Measurements from ENCODE around the gene SLC38A8. TPM values are rescaled to one million over a fixed set of nuclear protein-coding genes. Genes with fewer than 3 reads are reported as not detected.

Gene SLC38A8
- total RNA-seq, 1 experiment from 2014 or later: not detected

GRCh38 chr16:84026606-84027005 lies 16.0 kb downstream of the SLC38A8 start:
- no peak for DNase-seq
- Histone ChIP-seq H3K9me3 (no peaks in the 10 kb centered on the region), H3K36me3 (no peaks in the 10 kb centered on the region), H3K4me3 (no peak overlapping the region), H3K27me3 (no peaks in the 10 kb centered on the region)

DNA sequence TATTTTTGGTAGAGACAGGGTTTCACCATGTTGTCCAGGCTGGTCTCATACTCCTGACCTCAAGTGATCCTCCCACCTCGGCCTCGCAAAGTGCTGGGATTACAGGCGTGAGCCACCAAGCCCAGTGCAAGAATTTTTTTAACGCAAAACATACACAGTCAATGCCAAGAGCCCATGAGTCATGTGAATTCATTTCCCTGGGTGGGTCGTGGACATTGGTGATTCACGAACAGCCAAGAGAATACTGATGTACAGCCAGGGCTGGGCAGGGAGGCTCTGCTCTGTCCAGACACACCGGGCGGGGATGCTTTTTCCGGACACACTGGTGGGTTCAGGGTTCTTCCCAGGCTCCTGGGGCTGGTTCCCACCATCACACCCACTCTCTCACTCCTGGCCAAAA lies 17.7 kb downstream of the SLC38A8 start:
- Histone ChIP-seq H3K27me3 (no peaks in the 10 kb centered on the region), H3K36me3 (no peaks in the 10 kb centered on the region), H3K9me3 (no peaks in the 10 kb centered on the region), H3K4me3 (no peak overlapping the region)
- peak; percentile 45 for DNase-seq

DNA sequence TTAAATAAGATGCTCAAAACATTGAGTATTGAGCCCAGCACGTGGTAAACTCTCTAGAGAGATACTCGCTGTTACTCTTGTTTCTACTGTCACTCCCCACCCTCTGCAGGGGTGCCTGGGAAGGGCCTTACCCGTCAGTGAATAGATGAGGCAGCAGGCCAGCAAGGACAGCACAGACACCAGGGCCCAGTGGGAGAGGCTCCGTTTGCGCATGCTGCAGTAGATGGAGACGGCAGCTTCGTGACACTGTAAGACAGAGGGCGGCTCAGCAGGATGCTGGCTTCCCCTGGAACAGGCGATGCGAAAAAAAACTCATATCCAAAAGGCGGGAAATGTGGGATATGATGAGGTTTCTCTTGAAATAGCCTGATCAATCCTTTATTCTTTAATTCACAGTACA lies 20.0 kb downstream of the SLC38A8 start:
- Histone ChIP-seq H3K9me3 (no peaks in the 10 kb centered on the region), H3K27me3 (no peaks in the 10 kb centered on the region), H3K4me3 (no peak overlapping the region), H3K36me3 (no peaks in the 10 kb centered on the region)
- no peak for DNase-seq

GRCh38 chr16:84021488-84021887 lies 21.1 kb downstream of the SLC38A8 start:
- no peak overlapping the region for H3K4me3 ChIP-seq
- no peaks in the 10 kb centered on the region for H3K9me3 ChIP-seq
- no peak for DNase-seq
- H3K27me3 ChIP-seq: no peaks in the 10 kb centered on the region
- no peaks in the 10 kb centered on the region for H3K36me3 ChIP-seq

- H3K27me3 ChIP-seq: no peaks in the 10 kb centered on the region
- DNase-seq: no peak
- H3K36me3 ChIP-seq: no peaks in the 10 kb centered on the region
- H3K4me3 ChIP-seq: no peak overlapping the region
- H3K9me3 ChIP-seq: no peaks in the 10 kb centered on the region
Measured at GRCh38 chr16:84020353-84020752, 22.2 kb downstream of the SLC38A8 start.

DNA sequence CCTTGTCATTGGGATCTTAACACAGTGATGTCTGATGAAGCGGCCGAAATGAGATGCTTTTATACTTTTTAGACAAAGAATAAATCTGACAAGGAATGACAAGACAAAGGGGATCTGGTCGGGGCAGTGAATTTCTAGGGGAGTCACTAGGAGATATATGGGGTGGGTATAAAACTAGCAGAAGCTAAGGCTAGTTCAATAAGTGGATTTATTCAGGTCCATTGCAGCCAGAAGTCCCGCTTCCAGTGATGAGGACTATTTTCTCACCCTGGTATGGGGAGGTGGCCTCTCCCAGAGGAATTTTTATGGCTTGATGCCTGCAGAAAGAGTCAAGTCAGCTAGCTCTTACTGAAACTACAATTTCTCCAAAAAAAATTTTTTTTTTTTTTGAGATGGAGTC lies 23.9 kb downstream of the SLC38A8 start:
- no peak overlapping the region for H3K4me3 ChIP-seq
- H3K9me3 ChIP-seq: no peaks in the 10 kb centered on the region
- H3K36me3 ChIP-seq: no peaks in the 10 kb centered on the region
- no peak for DNase-seq
- H3K27me3 ChIP-seq: no peaks in the 10 kb centered on the region

DNA sequence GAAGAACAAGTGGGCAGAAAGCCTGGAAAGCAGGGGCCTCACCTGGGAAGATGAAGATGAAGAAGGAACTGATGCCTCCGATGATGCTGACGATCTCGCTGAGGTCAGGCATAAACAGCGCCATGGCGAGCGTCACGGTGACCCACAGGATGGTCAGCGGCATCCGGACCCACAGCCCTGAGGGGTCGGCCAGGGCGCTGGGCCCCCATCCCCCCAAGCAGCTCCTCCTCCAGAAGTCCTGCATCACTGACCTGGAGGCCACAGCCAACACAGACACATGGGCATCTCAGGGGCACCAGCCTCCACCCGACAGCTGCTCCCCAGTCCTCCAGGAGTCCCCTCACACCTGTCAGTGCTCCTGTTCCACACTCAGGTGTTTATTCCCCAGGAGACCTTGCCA lies 26.1 kb downstream of the SLC38A8 start:
- H3K27me3 ChIP-seq: no peaks in the 10 kb centered on the region
- no peaks in the 10 kb centered on the region for H3K36me3 ChIP-seq
- H3K9me3 ChIP-seq: no peaks in the 10 kb centered on the region
- H3K4me3 ChIP-seq: no peak overlapping the region
- DNase-seq: no peak

DNA sequence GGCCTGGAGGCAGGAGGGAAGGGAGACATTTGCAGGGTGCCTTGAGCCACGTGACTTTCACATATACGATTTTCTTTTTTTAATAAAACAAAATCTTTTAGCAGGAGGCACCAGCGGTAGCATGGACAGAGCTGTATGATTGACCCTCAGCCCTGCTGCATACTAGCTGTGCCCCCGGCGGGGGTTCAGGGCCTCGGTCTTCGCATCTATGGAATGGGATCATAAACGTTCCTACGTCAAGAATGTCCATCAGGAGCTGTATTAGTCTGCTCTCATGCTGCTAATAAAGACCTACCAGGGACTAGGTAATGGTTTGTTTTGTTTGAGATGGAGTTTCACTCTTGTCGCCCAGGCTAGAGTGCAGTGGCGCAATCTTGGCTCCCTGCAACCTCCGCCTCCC lies 27.2 kb downstream of the SLC38A8 start:
- H3K9me3 ChIP-seq: no peaks in the 10 kb centered on the region
- DNase-seq: no peak
- no peak overlapping the region for H3K4me3 ChIP-seq
- no peaks in the 10 kb centered on the region for H3K36me3 ChIP-seq
- H3K27me3 ChIP-seq: no peaks in the 10 kb centered on the region

DNA sequence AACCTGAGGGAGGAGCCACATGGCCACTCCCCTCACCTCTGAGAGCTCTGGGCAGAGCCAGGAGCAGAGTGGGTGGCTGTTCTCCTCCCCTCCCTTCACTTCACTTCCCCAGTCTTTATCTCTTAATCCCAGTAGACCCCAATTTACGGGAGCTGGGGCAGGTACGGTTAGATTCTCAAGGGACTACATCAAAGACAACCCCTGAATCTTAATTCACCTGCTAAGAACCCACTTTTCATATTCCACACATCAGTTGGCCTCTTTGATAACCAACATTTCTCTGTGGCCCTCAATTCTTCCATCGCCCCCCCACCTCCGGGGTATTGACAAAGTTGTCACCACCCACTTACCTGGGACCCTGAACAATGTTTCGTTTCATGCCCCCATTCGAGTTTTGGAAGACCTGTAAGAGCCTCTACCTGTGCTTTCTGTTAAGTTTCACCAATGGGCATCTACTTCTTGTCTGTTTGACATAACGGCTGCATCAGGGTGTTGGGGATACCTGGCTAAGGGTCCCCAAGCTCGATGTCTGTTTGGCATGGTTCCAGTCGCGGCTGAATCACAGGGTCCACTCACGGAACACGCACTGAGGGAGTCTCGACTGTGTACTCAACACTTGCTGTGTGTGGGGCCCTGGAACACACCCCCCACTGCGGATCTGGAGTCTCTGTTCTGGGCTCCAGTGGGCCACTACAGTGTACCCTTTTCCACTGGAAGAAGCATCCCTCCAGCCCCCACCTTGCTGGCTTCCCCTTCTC lies 27.8 kb downstream of the SLC38A8 start:
- Histone ChIP-seq H3K27me3 (no peaks in the 10 kb centered on the region), H3K9me3 (no peaks in the 10 kb centered on the region), H3K4me3 (no peak overlapping the region), H3K36me3 (no peaks in the 10 kb centered on the region)
- DNase-seq: no peak

- peak; percentile 73 for DNase-seq
- H3K9me3 ChIP-seq: no peaks in the 10 kb centered on the region
- no peaks in the 10 kb centered on the region for H3K36me3 ChIP-seq
- no peak overlapping the region for H3K4me3 ChIP-seq
- H3K27me3 ChIP-seq: no peaks in the 10 kb centered on the region
Measured at GRCh38 chr16:84013787-84014569, 28.6 kb downstream of the SLC38A8 start.

- Histone ChIP-seq H3K27me3 (no peaks in the 10 kb centered on the region), H3K9me3 (no peaks in the 10 kb centered on the region), H3K36me3 (no peaks in the 10 kb centered on the region), H3K4me3 (no peak overlapping the region)
- no peak for DNase-seq
Measured at GRCh38 chr16:84009282-84009681, 33.3 kb downstream of the SLC38A8 start.

DNA sequence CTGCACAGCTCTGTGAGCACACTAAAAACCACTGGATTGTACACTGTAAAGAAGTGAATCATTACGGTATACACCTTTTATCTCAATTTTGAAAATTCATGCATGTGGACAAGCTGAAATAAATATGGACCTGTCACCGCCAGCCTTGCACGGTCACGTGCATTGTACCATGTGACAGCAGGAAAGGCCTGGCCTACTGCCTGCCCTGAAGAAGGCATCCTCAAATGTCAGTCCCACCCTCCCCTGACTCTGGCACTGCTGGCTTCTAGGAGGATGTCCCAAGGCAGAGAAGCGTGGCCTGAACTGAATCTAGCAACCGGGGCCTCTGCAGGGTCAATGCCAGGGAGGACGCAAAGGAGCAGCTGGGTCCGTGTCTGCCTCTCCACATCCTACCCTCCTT lies 34.6 kb downstream of the SLC38A8 start:
- Histone ChIP-seq H3K27me3 (no peaks in the 10 kb centered on the region), H3K4me3 (no peak overlapping the region), H3K9me3 (no peaks in the 10 kb centered on the region), H3K36me3 (no peaks in the 10 kb centered on the region)
- DNase-seq: no peak

- H3K4me3 ChIP-seq: no peak overlapping the region
- no peaks in the 10 kb centered on the region for H3K36me3 ChIP-seq
- DNase-seq: no peak
- H3K9me3 ChIP-seq: no peaks in the 10 kb centered on the region
- no peaks in the 10 kb centered on the region for H3K27me3 ChIP-seq
Measured at GRCh38 chr16:84007520-84007919, 35.1 kb downstream of the SLC38A8 start.

- Histone ChIP-seq H3K27me3 (no peaks in the 10 kb centered on the region), H3K4me3 (no peak overlapping the region), H3K36me3 (no peaks in the 10 kb centered on the region), H3K9me3 (no peaks in the 10 kb centered on the region)
- no peak for DNase-seq
Measured at GRCh38 chr16:84005391-84005790, 37.2 kb downstream of the SLC38A8 start.

DNA sequence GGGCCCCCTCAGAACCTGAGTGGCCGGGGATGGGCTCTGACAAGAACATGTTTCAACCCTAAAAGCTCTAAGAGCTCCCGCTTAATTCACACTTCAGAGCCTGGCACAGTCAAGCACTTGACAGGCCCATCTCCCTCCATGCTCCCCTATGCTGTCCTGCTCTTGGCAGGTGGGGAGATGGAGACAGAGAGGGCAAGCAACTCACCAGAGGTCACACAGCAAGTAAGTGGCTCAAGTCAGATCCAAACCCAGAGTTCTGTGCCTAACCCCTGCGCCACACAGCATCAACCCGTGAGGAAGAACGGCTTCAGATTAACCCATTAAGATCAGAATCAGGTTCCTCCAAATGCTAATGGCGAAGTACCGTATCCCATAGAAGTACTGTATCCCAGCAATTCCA lies 38.2 kb downstream of the SLC38A8 start:
- Histone ChIP-seq H3K9me3 (no peaks in the 10 kb centered on the region), H3K27me3 (no peaks in the 10 kb centered on the region), H3K36me3 (no peaks in the 10 kb centered on the region), H3K4me3 (no peak overlapping the region)
- no peak for DNase-seq

- no peaks in the 10 kb centered on the region for H3K36me3 ChIP-seq
Measured at GRCh38 chr16:84003038-84003437, 39.6 kb downstream of the SLC38A8 start.

DNA sequence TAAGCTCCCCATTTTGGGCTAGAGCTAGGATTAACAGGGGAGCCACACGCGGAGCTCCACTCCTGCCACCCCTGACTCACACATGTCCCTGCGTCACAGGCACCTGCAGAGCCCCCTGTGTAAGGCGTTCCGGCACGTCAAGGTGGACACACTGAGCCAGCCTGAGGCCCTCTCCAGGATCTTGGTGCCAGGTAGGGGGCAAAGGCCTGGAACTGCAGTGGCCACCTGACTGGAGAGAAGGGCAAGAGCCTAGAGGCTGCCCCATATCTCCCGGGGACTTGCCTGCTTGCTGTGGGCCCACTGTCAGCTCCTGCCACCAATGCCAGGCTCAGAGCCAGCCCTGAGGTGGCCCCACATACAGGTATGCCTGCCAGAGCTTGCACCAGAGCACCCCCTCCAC lies 40.9 kb downstream of the SLC38A8 start:
- H3K27me3 ChIP-seq: no peaks in the 10 kb centered on the region
- no peak overlapping the region for H3K4me3 ChIP-seq

More at GRCh38 chr16:84003038-84003437, 39.6 kb downstream of the SLC38A8 start:
- no peak for DNase-seq
- Histone ChIP-seq H3K27me3 (no peaks in the 10 kb centered on the region), H3K9me3 (no peaks in the 10 kb centered on the region), H3K4me3 (no peak overlapping the region)

More for the DNA sequence above, 40.9 kb downstream of the SLC38A8 start:
- Histone ChIP-seq H3K36me3 (no peaks in the 10 kb centered on the region), H3K9me3 (no peaks in the 10 kb centered on the region)
- no peak for DNase-seq
